Right ventricle myocardium superior (tissue), 1 donor: ENCODE data around the gene FOXO1. TPM values are rescaled to one million over a fixed set of nuclear protein-coding genes. Genes with fewer than 3 reads are reported as not detected.
"Not testable (repeated sequence)": the region's sequence is repeated elsewhere in the genome, so short reads cannot be mapped to it uniquely, and the experiment has no call there.

ENCODE experiments used
- ATAC-seq: fragments of 200-7000 bp; cut with Tn5 transposase; one replicate; pipeline ENCODE4 v1.9.1; 2020; ENCODE audit warnings: mild to moderate bottlenecking; ENCODE audit not compliant: poor library complexity
- DNase-seq: peaks from one replicate; pipeline ENCODE4 v3.0.0-alpha.2; 2020
- intact Hi-C: fragments of 100-400 bp; cut with DNase I; formaldehyde crosslinking; loops from one replicate; pipeline ENCODE4 v1.11.2; 2022
- long read RNA-seq: library from polyadenylated mRNA; unstranded; transcript quantifications from one replicate; pipeline ENCODE4 v2.0.0, GENCODE V29; 2021
- total RNA-seq: library from RNA; stranded (reverse); fragmentation: NEBNext Ultra II Directional; extraction: Animal tissue kit (Norgen Biotek cat#: 25700); gene quantifications from one replicate; pipeline ENCODE4 v1.2.1, GENCODE V29; 2021
- donor health status: DM: no; HTN: yes; CAD: no; lungs with severe emphysema.

Gene FOXO1
- 14.4 TPM for total RNA-seq
- long read RNA-seq, full-length matches to known transcripts, result 35 of 39 reads
- long read RNA-seq, partial matches to known transcripts, result 2 of 39 reads
- long read RNA-seq, other reads (novel, unspliced or antisense), result 2 of 39 reads

DNA sequence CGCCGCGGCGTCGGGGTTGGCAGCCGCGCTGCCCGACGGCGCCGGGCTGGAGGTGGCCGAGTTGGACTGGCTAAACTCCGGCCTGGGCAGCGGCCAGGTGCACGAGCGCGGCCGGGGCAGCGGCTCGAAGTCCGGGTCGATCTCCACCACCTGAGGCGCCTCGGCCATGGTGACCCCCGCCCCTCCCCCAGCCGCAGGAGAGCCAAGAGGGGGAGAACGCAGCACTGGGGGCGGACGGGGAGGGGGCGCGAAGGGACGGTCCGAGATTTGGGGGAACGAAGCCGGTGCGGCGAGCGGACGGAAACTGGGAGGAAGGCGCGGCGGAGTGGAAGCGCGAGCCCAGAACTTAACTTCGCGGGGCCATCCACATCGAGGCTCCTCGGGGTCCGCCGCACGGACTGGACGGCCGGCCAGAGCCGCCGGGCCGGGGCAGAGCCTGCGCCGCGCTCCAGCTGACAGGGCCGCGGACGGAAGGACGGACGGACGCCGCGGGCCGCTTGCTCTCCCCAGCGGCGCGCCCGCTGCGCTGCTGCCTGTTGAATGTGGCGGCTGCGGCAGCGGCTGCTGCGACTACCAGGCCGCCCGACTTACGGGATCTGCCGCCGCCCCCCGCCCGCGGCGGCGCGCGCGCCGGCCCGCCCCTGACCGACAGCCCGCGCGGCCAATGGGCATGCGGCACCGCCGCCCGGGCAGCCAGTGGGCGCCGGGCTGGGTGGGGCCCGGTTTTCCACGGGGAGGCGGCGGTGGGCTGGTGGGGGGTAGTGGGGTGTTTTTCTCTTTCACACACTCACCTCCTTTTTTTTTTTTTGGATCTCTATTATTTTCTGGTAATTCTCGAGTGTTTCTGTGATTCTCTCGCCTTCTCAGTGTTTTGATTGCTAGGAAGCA is at the start of gene FOXO1:
Gene FOXO1 (minus strand): TSS at position 597 of the 888 bp plus-strand sequence. CDS start 429 bp downstream, at position 168.
- intact Hi-C loops, result loop anchor here (5.0 to 10.0 kb wide), 2 partner anchors 81 to 219 kb away; no protein-coding TSS in a partner anchor
- ATAC-seq (peak; percentile 87), DNase-seq (peak; percentile 94)

DNA sequence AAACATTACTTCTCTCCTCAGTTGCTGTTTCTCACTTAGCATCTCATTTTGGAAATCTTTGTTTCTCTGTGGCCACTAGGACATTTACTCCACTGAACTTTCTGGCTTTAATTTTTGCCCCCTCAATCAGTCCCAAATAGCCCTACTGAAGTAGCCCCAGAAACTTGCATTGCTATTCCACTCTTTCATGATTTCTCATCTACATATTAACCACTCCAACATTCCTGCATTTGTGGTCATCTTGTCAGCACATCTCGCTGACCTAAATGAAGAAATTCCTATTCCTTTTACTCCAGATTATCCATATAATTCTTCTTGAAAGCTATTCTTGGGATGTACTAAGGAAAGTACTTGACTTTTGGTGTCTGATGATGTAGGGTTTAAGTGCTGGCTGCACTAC is 48.0 kb upstream of the FOXO1 start:
- intact Hi-C loops, ATAC-seq, DNase-seq: not testable (repeated sequence)

DNA sequence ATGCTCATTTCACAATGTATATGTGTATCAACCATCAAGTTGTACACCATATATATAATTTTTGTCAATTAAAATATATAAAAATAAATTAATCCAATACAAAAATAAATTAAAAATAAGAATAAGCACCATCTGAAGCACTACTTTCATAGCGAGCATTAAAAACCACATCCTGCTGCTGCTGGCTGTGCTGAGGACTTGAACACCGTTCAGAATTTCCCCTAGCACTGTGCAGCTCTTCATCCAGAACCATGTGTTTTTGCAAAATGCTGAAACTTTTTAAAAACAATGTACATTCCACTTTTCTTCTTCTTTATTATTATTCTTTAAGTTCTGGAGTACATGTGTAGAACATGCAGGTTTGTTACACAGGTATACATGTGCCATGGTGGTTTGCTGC is 40.0 kb upstream of the FOXO1 start:
- intact Hi-C loops, result no loop called here
- no peak for ATAC-seq
- DNase-seq, result no peak

DNA sequence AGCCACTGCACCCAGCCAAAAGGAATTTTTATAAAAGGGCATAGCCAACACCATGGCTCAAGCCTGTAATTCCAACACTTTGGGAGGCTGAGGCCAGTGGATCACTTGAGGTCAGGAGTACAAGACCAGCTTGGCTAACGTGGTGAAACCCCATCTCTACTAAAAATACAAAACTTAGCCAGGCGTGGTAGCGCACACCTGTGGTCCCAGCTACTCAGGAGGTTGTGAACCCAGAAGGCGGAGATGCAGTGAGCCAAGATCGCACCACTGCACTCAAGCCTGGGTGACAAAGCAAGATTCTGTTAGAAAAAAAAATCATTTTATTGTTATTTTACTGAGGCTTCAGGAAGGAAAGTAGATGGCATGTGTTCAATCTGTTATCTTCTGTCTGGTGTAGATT is 31.3 kb upstream of the FOXO1 start:
- DNase-seq, result no peak
- ATAC-seq, result no peak
- intact Hi-C loops, result no loop called here

DNA sequence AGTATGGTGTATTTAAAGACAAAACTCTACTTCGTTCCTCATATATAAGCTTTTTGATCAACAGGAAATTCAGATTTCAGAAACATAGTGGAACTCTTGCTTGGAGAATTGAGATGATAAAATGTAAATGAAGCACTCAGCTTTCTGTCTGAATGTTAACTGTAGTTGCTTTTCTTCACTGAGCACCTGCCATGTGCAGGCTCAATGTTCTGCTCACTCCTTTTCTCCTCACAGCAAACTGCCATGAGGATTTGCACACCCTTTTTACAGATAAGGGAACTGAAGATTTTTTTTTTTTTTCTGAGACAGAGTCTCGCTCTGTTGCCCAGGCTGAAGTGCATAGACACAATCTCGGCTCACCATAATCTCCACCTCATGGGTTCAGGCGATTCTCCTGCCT is 28.0 kb upstream of the FOXO1 start:
- ATAC-seq, result no peak
- no peak for DNase-seq
- intact Hi-C loops, result no loop called here

DNA sequence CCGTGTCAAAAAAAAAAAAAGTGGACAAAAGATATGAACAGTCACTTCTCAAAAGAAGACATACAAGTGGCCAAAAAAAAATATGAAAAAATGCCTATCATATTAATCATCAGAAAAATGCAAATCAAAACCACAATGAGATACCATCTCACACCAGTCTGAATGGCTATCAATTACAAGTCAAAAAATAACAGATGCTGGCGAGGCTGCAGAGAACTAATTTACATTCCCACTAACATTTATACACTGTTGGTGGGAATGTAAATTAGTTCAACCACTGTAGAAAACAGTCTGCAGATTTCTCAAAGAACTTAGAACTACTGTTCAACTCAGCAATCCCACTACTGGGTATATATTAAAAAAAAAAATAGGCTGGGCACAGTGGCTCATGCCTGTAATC is 26.5 kb upstream of the FOXO1 start:
- intact Hi-C loops, result no loop called here
- DNase-seq (no peak), ATAC-seq (no peak)

DNA sequence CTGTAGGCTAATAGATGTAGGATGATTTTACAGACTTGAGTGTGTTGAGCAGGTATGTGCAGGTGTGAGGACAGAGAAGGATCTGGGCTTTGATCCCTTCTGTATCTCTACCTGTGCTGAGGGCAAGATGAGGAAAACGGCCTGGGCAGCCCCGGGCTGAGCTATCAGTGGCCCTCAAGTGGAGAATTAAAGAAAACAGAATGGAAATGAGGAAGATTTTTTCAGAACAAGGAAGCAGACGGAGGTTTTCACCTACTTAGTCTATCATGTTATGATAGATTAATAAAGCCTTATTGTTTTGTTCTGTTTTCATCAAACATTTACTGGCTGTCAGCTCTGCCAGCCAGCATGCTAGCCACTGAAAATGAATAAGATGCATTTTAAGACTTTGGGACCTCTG is 22.3 kb upstream of the FOXO1 start:
- no peak for ATAC-seq
- intact Hi-C loops, result loop anchor here (10.0 kb wide), 1 partner anchor 994 kb away; no protein-coding TSS in a partner anchor
- no peak for DNase-seq

DNA sequence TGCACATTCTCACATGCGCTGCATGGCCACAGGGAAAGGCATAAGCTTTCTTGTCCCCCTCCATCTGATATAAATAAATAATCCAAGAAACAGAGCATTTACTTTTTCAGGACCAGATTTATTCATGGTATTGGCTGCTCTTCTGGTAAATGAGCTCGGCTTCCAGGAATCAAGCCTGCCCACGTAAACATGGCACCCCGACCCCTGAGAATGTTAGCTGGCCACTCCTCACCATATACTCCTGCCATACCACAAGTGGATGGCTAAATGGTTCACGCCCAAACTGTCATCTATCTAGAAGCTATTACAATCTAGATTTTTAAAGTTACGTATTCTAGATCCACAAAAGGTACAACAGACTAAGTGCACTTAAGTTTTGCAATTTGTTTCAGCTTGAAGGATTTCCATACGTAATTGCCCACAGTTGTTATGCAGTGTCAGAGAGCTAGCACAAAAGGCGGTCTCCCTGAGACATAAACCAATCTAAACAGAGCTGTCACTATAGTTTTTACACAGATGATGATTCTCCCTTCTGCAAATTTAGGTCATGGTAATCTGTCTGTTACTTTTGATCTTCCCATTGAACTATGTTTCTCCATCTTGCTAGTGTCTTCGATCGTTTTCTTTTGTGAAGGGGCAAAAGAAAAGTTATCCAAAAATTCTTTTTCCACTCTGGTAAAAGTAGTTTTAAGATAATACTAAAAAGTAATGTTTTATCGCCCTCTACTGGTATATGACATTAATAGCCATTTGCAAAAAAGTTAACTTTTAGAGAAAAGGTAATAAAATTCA is 16.2 kb upstream of the FOXO1 start:
- DNase-seq, result no peak
- intact Hi-C loops, result loop anchor here (2.0 to 10.0 kb wide), 2 partner anchors 612 to 988 kb away; no protein-coding TSS in a partner anchor
- peak; percentile 44 for ATAC-seq

DNA sequence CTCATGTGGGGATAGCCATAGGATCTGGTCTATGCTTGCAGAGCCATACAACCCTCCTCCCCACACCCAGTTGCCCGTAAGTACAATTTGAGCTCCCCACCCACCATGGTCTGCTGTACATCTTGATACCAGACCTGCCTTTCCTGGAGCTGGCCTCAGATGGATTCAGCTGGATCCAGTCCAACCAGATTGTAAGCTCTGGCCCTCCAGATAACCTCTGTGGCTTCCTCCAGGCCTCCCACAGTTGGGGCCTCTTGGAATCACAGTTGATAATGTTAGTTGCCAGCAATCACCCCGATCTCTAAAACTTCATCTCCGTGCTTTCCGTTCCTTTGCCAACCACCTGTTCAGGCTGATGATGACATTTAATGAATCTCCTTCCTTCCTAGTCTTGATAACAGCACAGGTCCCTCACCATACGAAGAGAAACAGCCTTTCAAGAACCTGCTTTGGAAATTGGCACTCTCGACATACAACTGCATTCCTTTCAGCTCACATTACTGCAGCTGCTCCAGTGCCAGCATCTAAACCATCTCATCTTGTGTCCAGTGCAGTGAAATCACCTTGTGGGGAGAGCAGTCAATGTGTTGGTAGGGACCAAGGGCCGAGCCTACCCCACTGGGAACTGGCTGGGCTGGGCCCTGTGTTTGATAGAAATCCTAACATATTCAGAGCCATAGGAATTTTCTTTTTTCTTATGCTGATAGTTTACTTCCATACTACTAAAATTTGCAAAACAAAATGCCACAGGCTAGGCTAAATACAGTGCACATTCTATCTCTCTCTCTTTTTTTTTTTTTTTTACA is 15.1 kb upstream of the FOXO1 start:
- peak; percentile 55 for ATAC-seq
- DNase-seq, result no peak
- intact Hi-C loops, result loop anchor here (2.0 to 10.0 kb wide), 2 partner anchors 611 to 987 kb away; no protein-coding TSS in a partner anchor

DNA sequence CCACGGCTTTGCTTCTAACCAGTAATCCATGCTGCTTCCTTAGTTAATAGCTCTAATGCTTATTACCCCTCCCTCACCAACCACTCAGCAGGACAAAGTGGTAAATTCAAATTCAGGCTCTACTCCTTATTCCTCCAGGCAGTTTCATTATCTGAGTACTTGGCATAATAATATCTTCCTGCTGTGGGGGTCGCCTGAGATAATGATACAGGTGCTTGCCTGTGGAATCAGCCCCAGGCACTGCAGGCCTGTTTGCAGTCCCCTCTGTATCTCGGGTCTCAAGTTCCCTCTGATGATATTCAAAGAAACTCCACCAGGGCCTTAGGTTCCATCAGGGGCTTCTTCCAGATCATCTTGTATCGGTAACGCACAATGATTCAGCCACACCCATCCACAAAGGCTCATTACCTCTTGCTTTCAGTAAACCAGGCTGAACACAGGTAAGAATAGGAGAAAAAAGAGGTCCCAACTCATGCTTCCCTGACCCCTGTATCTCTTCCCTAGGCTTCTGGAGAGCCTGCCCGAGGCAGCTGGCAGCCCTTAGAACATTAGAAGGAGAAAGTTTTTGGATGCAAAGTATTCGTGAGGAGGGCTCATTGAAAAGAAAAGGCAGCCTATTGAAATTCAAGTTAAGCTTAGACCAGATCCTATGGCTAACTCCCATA is 14.3 kb upstream of the FOXO1 start:
- intact Hi-C loops, result loop anchor here (10.0 kb wide), 1 partner anchor 986 kb away; no protein-coding TSS in a partner anchor
- DNase-seq (no peak), ATAC-seq (no peak)

DNA sequence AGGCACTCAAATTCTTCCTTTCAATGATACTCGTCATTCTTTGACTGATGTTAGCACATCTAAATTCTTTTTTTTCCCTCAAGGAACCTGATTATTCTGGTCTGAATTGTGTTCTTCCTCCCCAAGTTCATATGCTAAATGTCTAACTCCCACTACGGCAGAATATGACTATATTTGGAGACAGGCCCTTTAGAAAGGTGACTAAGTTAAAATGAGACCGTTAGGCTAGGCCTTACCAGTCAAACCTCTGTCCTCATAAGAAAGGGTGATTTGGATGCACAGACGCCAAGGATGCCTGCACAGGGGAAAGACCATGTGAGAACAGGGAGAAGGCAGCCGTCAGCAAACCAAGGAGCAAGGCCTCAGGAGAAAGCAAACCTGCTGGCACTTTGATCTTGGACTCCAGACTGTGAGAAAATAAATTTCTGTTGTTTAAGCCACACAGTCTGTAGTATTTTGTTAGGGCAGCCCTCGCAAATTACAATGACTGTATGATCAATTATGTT is 13.1 kb upstream of the FOXO1 start:
- no peak for DNase-seq
- intact Hi-C loops, result loop anchor here (10.0 kb wide), 1 partner anchor 905 kb away; no protein-coding TSS in a partner anchor
- no peak for ATAC-seq

DNA sequence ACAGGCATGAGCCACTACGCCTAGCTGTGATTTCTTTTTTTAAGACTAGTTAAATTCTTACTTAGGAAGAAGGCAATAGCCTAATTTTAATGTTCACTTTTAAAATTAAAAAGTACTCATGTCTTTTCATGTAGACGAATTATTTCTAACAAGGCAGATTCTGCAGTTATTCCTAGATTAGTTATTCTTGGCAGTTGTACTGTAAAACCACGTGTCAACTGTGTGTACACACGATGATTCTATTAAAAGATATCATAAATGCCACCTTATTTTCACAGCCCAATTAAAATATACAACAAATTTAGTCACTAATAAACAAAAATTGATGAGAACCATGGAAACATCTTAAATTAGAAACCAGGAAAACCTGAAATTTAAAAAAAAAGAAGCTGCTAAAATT is 10.6 kb upstream of the FOXO1 start:
- ATAC-seq, result no peak
- intact Hi-C loops, result loop anchor here (10.0 kb wide), 1 partner anchor 902 kb away; no protein-coding TSS in a partner anchor

DNA sequence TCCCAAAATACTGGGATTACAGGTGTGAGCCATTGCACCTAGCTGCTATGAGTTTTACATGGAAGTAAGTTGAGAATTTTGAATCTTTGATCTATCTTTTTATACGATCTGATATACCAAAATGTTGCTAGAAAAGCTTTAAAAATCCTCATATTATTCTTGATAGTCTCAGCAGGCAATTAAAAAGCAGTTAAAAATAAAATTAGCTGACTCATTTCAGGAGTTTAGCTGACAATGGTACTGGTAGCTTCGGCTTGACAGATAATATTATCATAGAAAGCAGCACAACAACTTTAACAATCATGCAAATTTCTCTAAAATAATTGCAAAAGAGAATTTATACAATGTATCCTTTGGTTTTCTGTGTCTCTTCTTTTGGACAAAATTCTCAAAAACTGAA is 9.6 kb upstream of the FOXO1 start:
- DNase-seq (no peak), ATAC-seq (no peak)
- intact Hi-C loops, result loop anchor here (10.0 kb wide), 1 partner anchor 901 kb away; no protein-coding TSS in a partner anchor

More for the DNA sequence above, 10.6 kb upstream of the FOXO1 start:
- no peak for DNase-seq

DNA sequence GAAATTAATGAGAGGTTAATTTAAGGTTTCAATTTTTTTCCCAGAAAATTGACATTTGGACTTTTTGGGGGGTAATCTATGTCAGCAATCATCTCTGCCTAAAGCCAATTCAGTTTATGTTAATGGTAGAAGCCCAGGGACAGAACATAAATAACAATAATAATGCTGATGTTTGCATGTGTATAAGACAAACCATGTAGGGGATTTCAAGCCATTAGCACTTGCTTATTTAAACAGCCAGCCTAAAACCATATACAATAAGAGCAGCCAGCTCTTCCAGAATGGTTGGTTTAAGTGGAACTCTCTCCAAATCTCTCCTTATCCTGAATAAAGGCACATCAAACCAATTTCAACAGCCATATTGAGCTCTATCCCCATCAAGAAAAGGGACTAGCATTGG is 7.0 kb upstream of the FOXO1 start:
- ATAC-seq (no peak), DNase-seq (no peak)
- intact Hi-C loops, result loop anchor here (10.0 kb wide), 1 partner anchor 899 kb away; no protein-coding TSS in a partner anchor

DNA sequence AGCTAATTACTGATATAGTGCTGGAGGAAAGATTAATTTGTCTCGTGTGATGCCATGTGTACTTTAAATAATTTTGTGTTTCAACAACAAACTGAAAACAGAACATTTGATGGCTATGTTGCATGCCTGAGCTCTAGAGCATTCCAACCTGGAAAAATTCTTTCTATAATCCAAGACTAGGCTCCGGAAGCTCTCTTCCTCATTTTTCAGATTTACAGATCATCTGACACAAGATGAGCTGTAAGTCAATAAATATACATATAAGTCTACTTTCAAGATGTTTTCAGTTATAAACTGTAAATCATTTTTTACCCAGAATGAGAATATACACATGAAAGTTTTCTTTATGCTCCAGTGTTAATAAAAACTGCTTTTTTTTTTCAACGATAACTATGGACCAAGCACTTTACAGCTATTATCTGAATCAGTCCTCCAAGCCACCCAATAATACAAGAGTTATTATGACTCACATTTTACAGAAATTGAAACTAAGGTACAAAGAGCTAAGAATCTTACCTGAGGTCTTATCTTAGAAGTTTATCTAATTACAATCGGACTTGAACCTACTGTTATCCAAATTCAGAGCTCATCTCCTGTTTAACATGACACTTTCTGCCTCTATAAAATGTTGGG is 6.4 kb upstream of the FOXO1 start:
- DNase-seq (no peak), ATAC-seq (no peak)
- intact Hi-C loops, result loop anchor here (10.0 kb wide), 1 partner anchor 898 kb away; no protein-coding TSS in a partner anchor

DNA sequence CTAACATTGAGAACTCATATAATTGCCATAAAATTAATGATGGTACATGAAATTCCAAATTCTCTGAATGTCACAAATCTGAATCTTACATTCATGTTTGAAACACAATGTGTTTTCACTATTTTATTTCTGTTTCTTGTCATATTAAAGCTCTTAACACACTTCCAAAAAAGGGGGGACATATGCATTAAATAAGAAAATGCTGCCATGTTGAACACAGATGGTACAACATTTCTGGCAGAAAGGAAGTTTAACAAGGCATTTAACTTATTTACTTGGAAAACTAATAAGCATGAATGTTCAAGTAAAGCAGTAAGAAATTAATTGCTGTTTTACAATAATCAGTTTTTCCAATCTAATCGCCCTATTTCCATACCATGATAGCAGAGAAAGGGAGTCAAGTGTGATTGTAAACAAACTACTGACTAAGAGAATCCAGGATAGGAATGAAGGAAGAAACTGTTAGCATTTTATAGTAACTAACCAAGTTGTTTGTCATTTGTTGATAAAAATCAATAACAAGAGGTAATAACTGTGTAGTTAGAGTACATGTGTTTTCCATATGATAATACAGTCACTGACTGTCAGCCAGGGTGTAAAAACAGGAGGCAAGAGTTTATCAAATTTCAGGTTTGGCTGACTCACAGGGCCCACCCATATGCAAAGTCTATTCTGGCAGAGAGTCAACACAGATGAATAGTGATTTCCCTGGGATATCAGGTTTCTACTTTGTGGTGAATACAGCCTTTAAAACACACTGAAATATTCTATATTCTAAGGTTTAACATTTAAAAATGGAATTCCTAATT is 5.7 kb upstream of the FOXO1 start:
- intact Hi-C loops, result loop anchor here (10.0 kb wide), 1 partner anchor 897 kb away; no protein-coding TSS in a partner anchor
- DNase-seq, result no peak
- ATAC-seq, result no peak
